SK-N-SH treated with all-trans-retinoic acid at 6 μM for 48 hours (cell line): ENCODE results near the gene URM1.

Experiments used
- ATAC-seq: fragments of 200-7000 bp; cut with Tn5 transposase; 3 replicates; pipeline ENCODE4 v1.9.1; 2020; ENCODE audit warnings: mild to moderate bottlenecking, moderate library complexity
- ARNTL ChIP-seq: fragments of 450-650 bp; formaldehyde crosslinking; IDR thresholded peaks from 2 replicates; pipeline ENCODE4 v1.5.0; 2020; ENCODE audit warnings: low read depth, mild to moderate bottlenecking, moderate library complexity, borderline replicate concordance
- BACH2 ChIP-seq: fragments of 250-450 bp; sonication (Bioruptor Pico); IDR thresholded peaks from 2 replicates; pipeline ENCODE4 v1.9.0; 2021; ENCODE audit warnings: mild to moderate bottlenecking, borderline replicate concordance
- CSDC2 ChIP-seq: fragments of 250-450 bp; sonication (Bioruptor Pico); IDR thresholded peaks from 2 replicates; pipeline ENCODE4 v1.5.0; 2020; ENCODE audit warnings: mild to moderate bottlenecking, moderate library complexity
- ESRRG ChIP-seq: fragments of 250-450 bp; sonication (Bioruptor Pico); IDR thresholded peaks from 2 replicates; pipeline ENCODE4 v1.6.1; 2021; ENCODE audit warnings: mild to moderate bottlenecking
- GLIS3 ChIP-seq: fragments of 250-450 bp; sonication (Bioruptor Pico); IDR thresholded peaks from 2 replicates; pipeline ENCODE4 v1.5.0; 2020; ENCODE audit warnings: mild to moderate bottlenecking, moderate library complexity
- ISL1 ChIP-seq: fragments of 250-450 bp; sonication (Bioruptor Pico); IDR thresholded peaks from 2 replicates; pipeline ENCODE4 v2.1.2; 2022; ENCODE audit warnings: mild to moderate bottlenecking, moderate library complexity
- OSR1 ChIP-seq: fragments of 250-450 bp; sonication (Bioruptor Pico); IDR thresholded peaks from 2 replicates; pipeline ENCODE4 v1.8.0; 2022; ENCODE audit warnings: moderate library complexity, mild to moderate bottlenecking, inconsistent platforms
- PPARA ChIP-seq: fragments of 250-450 bp; sonication (Bioruptor Pico); IDR thresholded peaks from 2 replicates; pipeline ENCODE4 v1.5.0; 2020; ENCODE audit warnings: mild to moderate bottlenecking, borderline replicate concordance
- RARB ChIP-seq: fragments of 250-450 bp; sonication (Bioruptor Pico); IDR thresholded peaks from 2 replicates; pipeline ENCODE4 v1.8.0; 2021; ENCODE audit warnings: mild to moderate bottlenecking, moderate library complexity
- SNAI2 ChIP-seq: fragments of 250-450 bp; sonication (Bioruptor Pico); IDR thresholded peaks from 2 replicates; pipeline ENCODE4 v1.5.0; 2020; ENCODE audit warnings: mild to moderate bottlenecking, moderate library complexity
- TCF4 ChIP-seq: fragments of 250-450 bp; sonication (Bioruptor Pico); IDR thresholded peaks from 2 replicates; pipeline ENCODE4 v1.8.0; 2021; ENCODE audit warnings: mild to moderate bottlenecking, moderate library complexity, borderline replicate concordance
- TOX ChIP-seq: fragments of 250-450 bp; sonication (Bioruptor Pico); IDR thresholded peaks from 2 replicates; pipeline ENCODE4 v1.8.0; 2021; ENCODE audit warnings: mild to moderate bottlenecking, moderate library complexity, borderline replicate concordance
- ZC3H10 ChIP-seq: fragments of 250-450 bp; sonication (Bioruptor Pico); IDR thresholded peaks from 2 replicates; pipeline ENCODE4 v1.5.1; 2021; ENCODE audit warnings: mild to moderate bottlenecking, moderate library complexity
- ZFP3 ChIP-seq: fragments of 250-450 bp; sonication (Bioruptor Pico); IDR thresholded peaks from 2 replicates; pipeline ENCODE4 v1.5.0; 2020; ENCODE audit warnings: mild to moderate bottlenecking, moderate library complexity
- ZFP30 ChIP-seq: fragments of 450-650 bp; formaldehyde crosslinking; IDR thresholded peaks from 2 replicates; pipeline ENCODE4 v1.5.0; 2022; ENCODE audit warnings: mild to moderate bottlenecking, moderate library complexity
- ZNF565 ChIP-seq: fragments of 450-650 bp; formaldehyde crosslinking; conservative IDR thresholded peaks from 2 replicates; pipeline ENCODE4 v1.5.0; 2020; ENCODE audit warnings: low read depth, mild to moderate bottlenecking, moderate library complexity
- ZNF70 ChIP-seq: fragments of 450-650 bp; formaldehyde crosslinking; IDR thresholded peaks from 2 replicates; pipeline ENCODE4 v1.5.0; 2020; ENCODE audit warnings: mild to moderate bottlenecking, moderate library complexity
- ZNF8 ChIP-seq: fragments of 450-650 bp; formaldehyde crosslinking; IDR thresholded peaks from 2 replicates; pipeline ENCODE4 v1.5.0; 2020; ENCODE audit warnings: mild to moderate bottlenecking, moderate library complexity
- TF ChIP-seq, protein P1 (sequence below): fragments of 250-450 bp; sonication (Bioruptor Pico); IDR thresholded peaks from 2 replicates; pipeline ENCODE4 v1.8.0; 2020; ENCODE audit warnings: mild to moderate bottlenecking, moderate library complexity, borderline replicate concordance
- TF ChIP-seq, protein P2 (sequence below): fragments of 250-450 bp; sonication (Bioruptor Pico); IDR thresholded peaks from 2 replicates; pipeline ENCODE4 v1.5.1; 2020; ENCODE audit warnings: low read depth, mild to moderate bottlenecking, moderate library complexity
- TF ChIP-seq, protein P3 (sequence below): fragments of 250-450 bp; sonication (Bioruptor Pico); IDR thresholded peaks from 2 replicates; pipeline ENCODE4 v1.5.1; 2021; ENCODE audit warnings: mild to moderate bottlenecking, moderate library complexity
- TF ChIP-seq, protein P4 (sequence below): fragments of 250-450 bp; sonication (Bioruptor Pico); IDR thresholded peaks from 2 replicates; pipeline ENCODE4 v1.5.0; 2020; ENCODE audit warnings: mild to moderate bottlenecking, moderate library complexity

URM1 gene

DNA sequence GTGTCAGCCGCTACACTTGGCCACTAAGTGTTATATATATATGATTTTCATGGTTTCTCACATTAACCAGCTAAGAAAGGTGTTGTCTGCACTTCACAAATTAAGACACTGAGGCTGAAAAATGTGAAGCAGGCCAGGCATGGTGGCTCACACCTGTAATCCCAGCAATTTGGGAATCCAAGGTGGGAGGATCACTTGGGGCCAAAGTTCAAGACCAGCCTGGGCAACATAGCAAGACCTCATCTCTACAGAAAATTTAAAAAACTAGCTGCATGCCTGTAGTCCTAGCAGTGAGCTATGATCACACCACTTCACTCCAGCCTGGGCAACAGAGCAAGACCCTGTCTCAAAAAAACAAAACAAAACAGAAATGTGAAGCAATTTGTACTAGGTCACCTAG, 46.8 kb upstream of the URM1 start:
- ATAC-seq: no peak
- no peak for TF ChIP-seq ISL1 (CRISPR knock-in tag)
- TF ChIP-seq, protein P1, sequence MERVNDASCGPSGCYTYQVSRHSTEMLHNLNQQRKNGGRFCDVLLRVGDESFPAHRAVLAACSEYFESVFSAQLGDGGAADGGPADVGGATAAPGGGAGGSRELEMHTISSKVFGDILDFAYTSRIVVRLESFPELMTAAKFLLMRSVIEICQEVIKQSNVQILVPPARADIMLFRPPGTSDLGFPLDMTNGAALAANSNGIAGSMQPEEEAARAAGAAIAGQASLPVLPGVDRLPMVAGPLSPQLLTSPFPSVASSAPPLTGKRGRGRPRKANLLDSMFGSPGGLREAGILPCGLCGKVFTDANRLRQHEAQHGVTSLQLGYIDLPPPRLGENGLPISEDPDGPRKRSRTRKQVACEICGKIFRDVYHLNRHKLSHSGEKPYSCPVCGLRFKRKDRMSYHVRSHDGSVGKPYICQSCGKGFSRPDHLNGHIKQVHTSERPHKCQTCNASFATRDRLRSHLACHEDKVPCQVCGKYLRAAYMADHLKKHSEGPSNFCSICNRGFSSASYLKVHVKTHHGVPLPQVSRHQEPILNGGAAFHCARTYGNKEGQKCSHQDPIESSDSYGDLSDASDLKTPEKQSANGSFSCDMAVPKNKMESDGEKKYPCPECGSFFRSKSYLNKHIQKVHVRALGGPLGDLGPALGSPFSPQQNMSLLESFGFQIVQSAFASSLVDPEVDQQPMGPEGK: no peak
- TF ChIP-seq OSR1 (CRISPR knock-in tag): no peak
- TF ChIP-seq SNAI2 (CRISPR knock-in tag): no peak
- no peak for TF ChIP-seq TOX (CRISPR knock-in tag)
- no peak for TF ChIP-seq ZNF565 (CRISPR knock-in tag)
- no peak for TF ChIP-seq ZC3H10 (CRISPR knock-in tag)
- TF ChIP-seq ZNF70 (CRISPR knock-in tag): no peak
- no peak for TF ChIP-seq ZNF8 (CRISPR knock-in tag)
- no peak for TF ChIP-seq ESRRG (CRISPR knock-in tag)
- TF ChIP-seq CSDC2 (CRISPR knock-in tag): no peak

DNA sequence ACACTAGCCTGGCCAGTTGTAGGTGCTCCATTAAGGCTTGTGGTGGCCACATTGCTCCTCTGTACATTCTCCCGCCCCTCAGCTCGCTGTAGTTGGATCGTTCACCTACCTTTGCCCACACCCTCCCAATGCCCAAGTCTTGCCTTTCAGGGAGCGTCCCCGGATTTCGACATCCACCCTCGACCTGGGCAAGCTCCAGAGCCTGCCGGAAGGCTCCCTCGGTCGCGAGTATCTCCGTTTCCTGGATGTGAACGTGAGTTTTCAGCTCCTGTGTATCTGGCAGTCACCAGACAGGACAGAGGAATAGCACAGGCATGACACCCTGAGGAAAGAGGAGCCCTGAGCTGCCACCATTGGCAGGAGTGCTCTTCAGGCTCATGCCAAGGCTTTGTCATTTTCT, 45.5 kb upstream of the URM1 start:
- no peak for ATAC-seq
- no peak for TF ChIP-seq TOX (CRISPR knock-in tag)
- TF ChIP-seq GLIS3: no peak
- no peak for TF ChIP-seq TCF4 (CRISPR knock-in tag)
- no peak for TF ChIP-seq ZC3H10 (CRISPR knock-in tag)
- no peak for TF ChIP-seq ZFP30 (CRISPR knock-in tag)
- TF ChIP-seq ESRRG (CRISPR knock-in tag): no peak
- TF ChIP-seq, protein P2, sequence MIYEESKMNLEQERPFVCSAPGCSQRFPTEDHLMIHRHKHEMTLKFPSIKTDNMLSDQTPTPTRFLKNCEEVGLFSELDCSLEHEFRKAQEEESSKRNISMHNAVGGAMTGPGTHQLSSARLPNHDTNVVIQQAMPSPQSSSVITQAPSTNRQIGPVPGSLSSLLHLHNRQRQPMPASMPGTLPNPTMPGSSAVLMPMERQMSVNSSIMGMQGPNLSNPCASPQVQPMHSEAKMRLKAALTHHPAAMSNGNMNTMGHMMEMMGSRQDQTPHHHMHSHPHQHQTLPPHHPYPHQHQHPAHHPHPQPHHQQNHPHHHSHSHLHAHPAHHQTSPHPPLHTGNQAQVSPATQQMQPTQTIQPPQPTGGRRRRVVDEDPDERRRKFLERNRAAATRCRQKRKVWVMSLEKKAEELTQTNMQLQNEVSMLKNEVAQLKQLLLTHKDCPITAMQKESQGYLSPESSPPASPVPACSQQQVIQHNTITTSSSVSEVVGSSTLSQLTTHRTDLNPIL (CRISPR knock-in tag): no peak
- TF ChIP-seq ISL1 (CRISPR knock-in tag): no peak
- TF ChIP-seq BACH2 (CRISPR knock-in tag): no peak
- TF ChIP-seq, protein P3, sequence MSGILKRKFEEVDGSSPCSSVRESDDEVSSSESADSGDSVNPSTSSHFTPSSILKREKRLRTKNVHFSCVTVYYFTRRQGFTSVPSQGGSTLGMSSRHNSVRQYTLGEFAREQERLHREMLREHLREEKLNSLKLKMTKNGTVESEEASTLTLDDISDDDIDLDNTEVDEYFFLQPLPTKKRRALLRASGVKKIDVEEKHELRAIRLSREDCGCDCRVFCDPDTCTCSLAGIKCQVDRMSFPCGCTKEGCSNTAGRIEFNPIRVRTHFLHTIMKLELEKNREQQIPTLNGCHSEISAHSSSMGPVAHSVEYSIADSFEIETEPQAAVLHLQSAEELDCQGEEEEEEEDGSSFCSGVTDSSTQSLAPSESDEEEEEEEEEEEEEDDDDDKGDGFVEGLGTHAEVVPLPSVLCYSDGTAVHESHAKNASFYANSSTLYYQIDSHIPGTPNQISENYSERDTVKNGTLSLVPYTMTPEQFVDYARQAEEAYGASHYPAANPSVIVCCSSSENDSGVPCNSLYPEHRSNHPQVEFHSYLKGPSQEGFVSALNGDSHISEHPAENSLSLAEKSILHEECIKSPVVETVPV (CRISPR knock-in tag): no peak
- no peak for TF ChIP-seq ZNF8 (CRISPR knock-in tag)
- TF ChIP-seq OSR1 (CRISPR knock-in tag): no peak
- TF ChIP-seq, protein P1: no peak
- no peak for TF ChIP-seq SNAI2 (CRISPR knock-in tag)
- TF ChIP-seq ZFP3 (CRISPR knock-in tag): no peak
- TF ChIP-seq ARNTL (CRISPR knock-in tag): no peak
- TF ChIP-seq, protein P4, sequence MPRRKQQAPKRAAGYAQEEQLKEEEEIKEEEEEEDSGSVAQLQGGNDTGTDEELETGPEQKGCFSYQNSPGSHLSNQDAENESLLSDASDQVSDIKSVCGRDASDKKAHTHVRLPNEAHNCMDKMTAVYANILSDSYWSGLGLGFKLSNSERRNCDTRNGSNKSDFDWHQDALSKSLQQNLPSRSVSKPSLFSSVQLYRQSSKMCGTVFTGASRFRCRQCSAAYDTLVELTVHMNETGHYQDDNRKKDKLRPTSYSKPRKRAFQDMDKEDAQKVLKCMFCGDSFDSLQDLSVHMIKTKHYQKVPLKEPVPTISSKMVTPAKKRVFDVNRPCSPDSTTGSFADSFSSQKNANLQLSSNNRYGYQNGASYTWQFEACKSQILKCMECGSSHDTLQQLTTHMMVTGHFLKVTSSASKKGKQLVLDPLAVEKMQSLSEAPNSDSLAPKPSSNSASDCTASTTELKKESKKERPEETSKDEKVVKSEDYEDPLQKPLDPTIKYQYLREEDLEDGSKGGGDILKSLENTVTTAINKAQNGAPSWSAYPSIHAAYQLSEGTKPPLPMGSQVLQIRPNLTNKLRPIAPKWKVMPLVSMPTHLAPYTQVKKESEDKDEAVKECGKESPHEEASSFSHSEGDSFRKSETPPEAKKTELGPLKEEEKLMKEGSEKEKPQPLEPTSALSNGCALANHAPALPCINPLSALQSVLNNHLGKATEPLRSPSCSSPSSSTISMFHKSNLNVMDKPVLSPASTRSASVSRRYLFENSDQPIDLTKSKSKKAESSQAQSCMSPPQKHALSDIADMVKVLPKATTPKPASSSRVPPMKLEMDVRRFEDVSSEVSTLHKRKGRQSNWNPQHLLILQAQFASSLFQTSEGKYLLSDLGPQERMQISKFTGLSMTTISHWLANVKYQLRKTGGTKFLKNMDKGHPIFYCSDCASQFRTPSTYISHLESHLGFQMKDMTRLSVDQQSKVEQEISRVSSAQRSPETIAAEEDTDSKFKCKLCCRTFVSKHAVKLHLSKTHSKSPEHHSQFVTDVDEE (CRISPR knock-in tag): no peak
- no peak for TF ChIP-seq CSDC2 (CRISPR knock-in tag)
- no peak for TF ChIP-seq RARB (CRISPR knock-in tag)
- TF ChIP-seq ZNF565 (CRISPR knock-in tag): no peak
- TF ChIP-seq, all 23 proteins: peak for 0

DNA sequence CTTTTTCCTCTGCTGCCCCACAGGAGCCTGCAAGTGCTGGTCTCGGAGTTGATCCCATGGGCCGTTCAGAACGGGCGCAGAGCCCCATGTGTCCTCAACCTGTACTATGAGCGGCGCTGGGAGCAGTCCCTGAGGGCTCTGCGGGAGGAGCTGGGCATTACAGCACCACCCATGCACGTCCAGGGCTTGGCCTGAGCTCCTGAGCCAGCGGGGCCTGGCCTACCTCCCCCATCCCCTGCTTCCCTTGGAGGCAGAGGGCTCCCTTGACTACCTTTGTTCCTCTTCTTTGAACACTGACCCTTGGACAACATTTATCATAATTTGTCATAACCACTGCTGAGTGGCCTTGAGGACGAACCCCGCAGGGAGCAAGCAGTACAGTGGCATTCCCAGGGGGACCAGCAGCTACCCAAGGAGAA, 37.7 kb upstream of the URM1 start:
- no peak for ATAC-seq
- no peak for TF ChIP-seq ZNF70 (CRISPR knock-in tag)
- no peak for TF ChIP-seq ZNF8 (CRISPR knock-in tag)
- no peak for TF ChIP-seq ESRRG (CRISPR knock-in tag)
- TF ChIP-seq ZNF565 (CRISPR knock-in tag): no peak
- no peak for TF ChIP-seq PPARA (CRISPR knock-in tag)
- TF ChIP-seq, protein P3 (CRISPR knock-in tag): no peak
- TF ChIP-seq, protein P1: no peak
- TF ChIP-seq BACH2 (CRISPR knock-in tag): no peak
- no peak for TF ChIP-seq OSR1 (CRISPR knock-in tag)
- no peak for TF ChIP-seq ZC3H10 (CRISPR knock-in tag)
